T-helper 9 cell (primary cell): ENCODE data around the gene INTS6.

ENCODE experiments used
- DNase-seq: peaks from one replicate; pipeline ENCODE4 v3.0.0-alpha.2; 2020
- total RNA-seq, 2 donors: gene quantifications; one replicate each; lab custom pipeline; 2026; lab: John Stamatoyannopoulos, UW

The INTS6 gene
- total RNA-seq, result 168 to 205 reads per million in 2 donors

- peak; percentile 95 for DNase-seq
Observed at GRCh38 chr13:51452361-51453206, at the start of gene INTS6. INTS6 (minus strand) TSS chr13:51453036; CDS start chr13:51452525, 511 bp downstream.

GRCh38 chr13:51502153-51502651 is 49.4 kb upstream of the INTS6 start:
- DNase-seq, result no peak

- no peak for DNase-seq
Observed at GRCh38 chr13:51501592-51502152, 48.8 kb upstream of the INTS6 start.

DNA sequence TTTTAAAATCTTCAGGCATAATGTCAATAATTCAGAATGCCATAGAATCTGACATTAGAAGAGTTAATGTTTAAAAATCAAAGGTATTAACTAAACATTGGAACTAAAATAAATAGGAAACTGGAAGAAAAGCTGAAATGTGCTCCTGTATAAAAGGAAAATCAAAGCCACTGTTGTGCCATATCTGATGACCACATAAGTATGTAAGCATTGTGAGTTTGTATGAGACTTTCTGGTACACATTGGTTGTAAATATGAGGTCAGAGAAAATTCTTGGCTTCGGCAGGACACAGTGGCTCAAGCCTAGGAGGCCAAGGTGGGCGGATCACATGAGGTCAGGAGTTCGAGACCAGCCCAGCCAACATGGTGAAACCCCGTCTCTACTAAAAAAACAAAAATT is 48.3 kb upstream of the INTS6 start:
- no peak for DNase-seq

DNA sequence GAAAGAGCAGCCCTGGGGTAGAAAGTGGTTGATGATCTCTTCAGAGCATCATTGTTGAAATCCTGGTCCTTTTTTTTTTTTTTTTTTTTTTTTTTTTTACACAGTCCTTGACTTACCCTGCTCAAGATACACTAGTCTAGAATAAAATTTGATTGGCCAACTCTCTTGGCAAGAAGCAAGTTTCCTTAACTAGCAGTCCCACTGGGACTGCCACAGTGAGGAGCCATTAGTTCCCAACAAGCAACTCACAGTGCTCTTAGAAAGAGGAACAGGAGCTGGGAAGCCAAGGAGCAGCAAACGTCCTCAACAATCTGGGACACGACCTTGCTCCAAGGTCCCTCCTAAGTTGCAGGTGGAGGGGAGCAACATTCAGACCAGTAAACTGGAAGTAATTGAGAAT is 47.9 kb upstream of the INTS6 start:
- DNase-seq, result no peak

DNA sequence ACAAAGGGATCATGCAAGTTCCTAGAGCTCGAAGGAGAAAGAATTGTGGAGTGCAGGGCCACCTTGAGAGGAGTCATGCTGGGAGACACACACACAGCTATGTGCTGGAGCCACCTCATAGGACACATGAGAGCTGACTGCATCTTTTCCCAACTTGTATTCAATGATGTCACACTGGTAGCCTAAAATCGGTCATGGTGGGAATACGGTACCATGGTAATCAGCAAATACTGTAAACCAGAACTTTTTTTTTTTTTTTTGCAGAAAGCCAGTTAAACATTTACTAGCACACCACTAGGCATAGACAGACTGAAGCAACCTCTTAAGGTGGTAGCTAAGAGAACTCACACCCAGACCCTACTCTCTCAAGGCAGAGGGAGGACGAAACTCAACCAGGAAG is 47.0 kb upstream of the INTS6 start:
- DNase-seq, result no peak

- no peak for DNase-seq
Observed at GRCh38 chr13:51495316-51495715, 42.5 kb upstream of the INTS6 start.

GRCh38 chr13:51494156-51494555 is 41.3 kb upstream of the INTS6 start:
- DNase-seq, result no peak

- no peak for DNase-seq
Observed at GRCh38 chr13:51488212-51488611, 35.4 kb upstream of the INTS6 start.

GRCh38 chr13:51481656-51482055 is 28.8 kb upstream of the INTS6 start:
- DNase-seq, result no peak

DNA sequence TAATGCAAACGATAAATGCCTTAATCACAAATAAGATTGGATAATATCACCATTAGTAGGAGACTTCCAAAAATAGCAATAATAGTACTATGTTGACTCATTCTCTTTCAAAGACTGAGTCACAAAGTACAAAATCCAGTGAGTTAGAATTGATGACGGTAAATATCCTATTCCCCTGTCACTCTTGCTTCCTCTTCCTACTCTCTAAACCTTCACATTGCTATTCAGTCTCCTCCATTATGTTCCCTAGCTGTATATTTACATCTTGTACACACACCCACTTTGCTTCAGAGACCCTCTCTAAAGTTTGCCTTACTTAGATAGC is 26.3 kb upstream of the INTS6 start:
- DNase-seq, result no peak

- no peak for DNase-seq
Observed at GRCh38 chr13:51478418-51479198, 25.8 kb upstream of the INTS6 start.

DNA sequence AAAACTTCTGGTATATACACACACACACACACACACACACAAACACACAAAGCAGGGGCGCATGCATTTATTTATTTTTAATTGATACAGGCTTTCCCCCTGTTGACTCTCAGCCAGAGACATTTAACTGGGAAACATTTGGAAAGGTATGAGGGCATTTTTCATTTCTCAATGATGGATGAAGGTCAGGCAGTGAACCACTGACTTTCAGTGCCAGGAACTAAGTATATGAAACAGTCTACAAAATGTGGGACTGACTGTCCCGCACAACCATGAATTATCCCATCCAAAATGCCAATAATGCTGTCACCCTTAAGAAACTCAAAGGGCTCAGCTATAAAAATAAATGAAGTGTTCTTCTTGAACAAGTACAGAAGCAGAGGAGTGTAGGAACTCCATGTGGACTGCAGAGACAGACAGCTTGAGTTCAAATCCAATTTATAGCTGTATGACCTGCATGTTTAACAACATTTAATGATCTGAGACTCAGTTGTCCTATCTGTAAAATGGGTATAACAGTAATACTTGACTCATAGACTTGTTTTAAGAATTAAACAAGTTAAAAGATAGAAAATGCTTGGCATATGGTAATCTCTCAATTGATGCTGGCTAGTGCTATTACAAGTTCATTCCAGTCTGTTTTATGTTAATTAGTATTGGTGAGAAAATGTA is 25.0 kb upstream of the INTS6 start:
- no peak for DNase-seq

GRCh38 chr13:51477149-51477548 is 24.3 kb upstream of the INTS6 start:
- no peak for DNase-seq

- DNase-seq, result no peak
Observed at GRCh38 chr13:51475727-51476501, 23.1 kb upstream of the INTS6 start.

- no peak for DNase-seq
Observed at GRCh38 chr13:51469790-51470189, 17.0 kb upstream of the INTS6 start.

DNA sequence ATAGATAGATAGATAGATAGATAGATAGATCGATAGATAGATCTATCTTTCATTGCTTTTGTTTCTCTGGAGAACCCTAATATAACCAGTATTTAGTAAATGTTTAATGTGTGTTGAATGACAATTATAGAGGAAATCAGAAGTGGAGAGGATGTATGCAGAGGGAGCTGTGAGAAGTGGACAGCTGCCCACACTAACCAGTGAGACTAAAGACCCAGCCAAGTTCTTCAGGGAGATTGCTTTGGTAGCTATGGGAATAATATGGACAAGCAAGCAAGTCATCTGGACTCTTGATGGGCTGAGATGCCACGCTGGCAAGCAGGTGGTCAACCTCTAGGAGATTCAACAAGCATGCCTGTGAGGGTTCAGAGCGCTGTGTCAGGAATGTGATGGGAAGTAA is 14.9 kb upstream of the INTS6 start:
- no peak for DNase-seq

GRCh38 chr13:51465124-51465523 is 12.3 kb upstream of the INTS6 start:
- DNase-seq, result no peak

- DNase-seq, result no peak
Observed at GRCh38 chr13:51457086-51457815, 4.4 kb upstream of the INTS6 start.

DNA sequence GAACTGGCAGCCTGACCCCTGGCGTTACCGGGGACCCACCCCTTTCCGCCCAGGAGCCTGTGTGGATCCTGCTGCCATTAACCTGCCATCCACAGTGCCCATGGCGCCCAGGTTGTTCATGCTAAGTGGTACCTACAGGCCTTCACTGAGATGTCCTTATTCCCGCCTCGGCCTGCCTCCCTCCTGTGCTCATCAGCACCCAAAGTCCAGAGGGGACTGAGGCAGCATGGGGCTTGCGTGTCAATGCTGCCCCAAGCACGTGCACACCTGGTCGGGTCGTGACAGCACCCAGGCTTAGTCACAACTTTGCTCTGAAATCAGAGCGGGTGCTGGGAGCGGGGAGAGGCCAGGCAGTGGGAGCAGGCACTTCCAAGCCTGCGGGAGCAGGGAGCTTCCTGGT is 3.7 kb upstream of the INTS6 start:
- DNase-seq, result no peak

DNA sequence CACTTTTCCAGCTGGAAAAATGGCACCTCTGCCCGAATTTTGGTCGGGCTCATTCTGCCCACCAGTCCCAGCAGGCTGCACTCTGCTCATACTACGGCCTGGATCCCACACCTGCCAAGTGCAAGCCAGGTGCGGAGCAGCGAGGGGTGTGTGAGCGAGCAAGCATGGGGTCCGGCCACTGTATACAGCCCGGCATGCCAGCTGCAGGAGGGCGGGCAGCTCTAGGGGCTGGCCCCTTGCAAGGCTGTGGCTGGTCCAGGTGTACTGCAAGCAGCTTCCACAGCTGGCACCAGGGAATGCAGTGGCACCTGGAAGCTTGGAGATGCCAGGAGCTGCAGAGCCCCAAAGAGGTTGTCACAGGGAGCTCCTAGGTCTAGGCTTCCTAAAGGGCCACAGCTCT is 2.7 kb upstream of the INTS6 start:
- no peak for DNase-seq
